ENCODE measurements around the gene SWSAP1. TPM values are rescaled to one million over a fixed set of nuclear protein-coding genes. Genes with fewer than 3 reads are reported as not detected.
A peak's percentile ranks its signal among the peaks of the same experiment; 100 is the strongest.
"Not testable (repeated sequence)": the region's sequence is repeated elsewhere in the genome, so short reads cannot be mapped to it uniquely, and the experiment has no call there.

The SWSAP1 gene
- total RNA-seq, 1 experiment from 2014 or later: 1.4 TPM

GRCh38 chr19:11406703-11407236 is 32.3 kb downstream of the SWSAP1 start:
- not testable (repeated sequence) for DNase-seq (ENCODE audit: extremely low read depth, low read depth)

- no peak for DNase-seq (ENCODE audit: extremely low read depth, low read depth)
These were observed 34.1 kb downstream of the SWSAP1 start for GRCh38 chr19:11408591-11408990.

DNA sequence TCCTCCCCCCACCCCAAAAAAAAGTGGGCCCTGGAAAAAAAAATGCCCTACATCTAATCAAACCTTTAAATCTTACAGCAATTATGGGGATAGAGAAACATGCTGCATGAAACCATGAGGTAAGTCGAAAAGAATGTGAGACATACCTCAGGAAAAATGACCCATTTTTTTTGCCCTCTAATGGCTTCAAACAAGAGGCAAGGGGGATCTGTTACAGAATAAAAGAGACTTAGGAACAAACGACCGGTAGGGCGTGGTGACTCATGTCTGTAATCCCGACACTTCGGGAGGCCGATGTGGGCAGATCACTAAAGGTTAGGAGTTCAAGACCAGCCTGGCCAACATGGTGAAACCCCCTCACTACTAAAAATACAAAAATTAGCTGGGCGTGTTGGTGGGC is 36.2 kb downstream of the SWSAP1 start:
- no peak for DNase-seq (ENCODE audit: extremely low read depth, low read depth)

- DNase-seq (ENCODE audit: extremely low read depth, low read depth): no peak
These were observed 40.1 kb downstream of the SWSAP1 start for GRCh38 chr19:11414544-11414943.

GRCh38 chr19:11416346-11417052 is 42.0 kb downstream of the SWSAP1 start:
- DNase-seq (ENCODE audit: extremely low read depth, low read depth): no peak

DNA sequence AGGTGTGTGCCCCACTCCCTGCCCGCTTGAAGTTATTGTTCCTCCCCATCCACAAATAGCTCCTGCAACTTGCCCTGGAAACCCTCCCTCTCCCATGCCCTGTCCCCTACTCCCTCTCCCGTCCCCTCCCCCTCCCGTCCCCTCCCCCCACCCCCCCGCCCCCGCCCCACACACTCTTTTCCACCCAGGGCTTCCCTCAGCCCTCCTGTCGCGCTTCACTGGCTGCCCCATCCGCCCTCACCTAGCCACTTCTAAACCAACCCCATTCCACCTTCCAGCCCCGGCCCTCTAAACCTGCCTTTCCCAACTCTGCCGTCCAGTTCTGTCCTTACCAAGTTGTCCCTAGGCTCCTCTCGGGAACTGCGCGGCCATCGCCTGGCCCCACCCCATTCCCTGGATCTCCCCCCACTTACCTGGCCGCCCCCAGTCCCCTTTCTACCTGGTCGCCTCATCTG is 43.7 kb downstream of the SWSAP1 start:
- no peak for DNase-seq (ENCODE audit: extremely low read depth, low read depth)

DNA sequence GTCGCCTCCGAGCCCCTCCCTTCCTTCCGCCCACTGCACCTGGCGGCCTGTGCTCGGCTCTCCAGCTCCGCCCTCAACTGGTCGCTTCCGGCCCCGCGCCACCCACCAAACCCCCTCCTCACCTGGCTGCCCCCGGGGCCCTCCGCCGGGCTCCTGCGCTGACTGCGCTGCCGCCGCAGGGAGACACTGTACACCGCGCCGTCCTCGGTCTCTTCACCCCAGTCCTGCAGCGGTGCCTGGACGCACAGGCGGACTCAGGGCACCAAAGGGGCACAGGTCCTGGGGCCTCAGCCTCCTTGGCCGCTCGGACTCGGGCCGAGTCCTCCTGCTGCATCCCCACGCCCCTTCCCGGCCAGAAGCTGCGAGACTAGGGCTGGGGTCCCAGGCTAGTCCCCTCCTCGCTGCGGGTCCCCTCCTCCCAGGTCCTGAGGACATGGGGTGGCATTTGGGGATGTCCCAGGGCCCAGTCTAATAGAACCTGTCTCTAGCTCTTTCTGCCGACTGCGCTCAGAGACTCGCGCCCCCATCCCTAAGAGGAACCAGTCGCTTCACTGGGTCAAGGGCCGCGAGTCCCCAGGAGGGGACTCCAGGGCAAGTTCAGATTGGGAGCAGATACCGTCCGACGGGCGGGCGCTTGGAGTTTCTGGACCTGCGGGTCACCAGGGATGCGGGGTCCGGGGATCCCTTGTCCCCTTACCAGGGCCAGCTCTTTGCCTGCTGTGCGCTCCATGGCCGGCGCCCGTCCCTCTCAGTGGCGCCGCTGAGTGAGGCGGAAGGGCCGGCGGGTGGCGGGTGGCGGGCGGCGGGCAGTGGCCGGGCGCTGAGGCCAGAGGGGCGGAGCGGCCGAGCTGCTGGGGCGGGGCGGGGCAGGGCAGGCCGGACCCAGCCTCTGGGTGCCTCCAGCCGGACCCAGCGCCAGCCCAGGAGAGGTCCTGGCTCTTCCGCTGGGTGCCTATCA is 44.4 kb downstream of the SWSAP1 start, which contains the start of gene RGL3:
Gene RGL3, minus strand, starts transcription at position 766 of the 958 bp plus-strand sequence. Its CDS starts 36 bp downstream, at position 730.
- no peak for DNase-seq (ENCODE audit: extremely low read depth, low read depth)

GRCh38 chr19:11420429-11421370 is 46.2 kb downstream of the SWSAP1 start:
- DNase-seq (ENCODE audit: extremely low read depth, low read depth): no peak

DNA sequence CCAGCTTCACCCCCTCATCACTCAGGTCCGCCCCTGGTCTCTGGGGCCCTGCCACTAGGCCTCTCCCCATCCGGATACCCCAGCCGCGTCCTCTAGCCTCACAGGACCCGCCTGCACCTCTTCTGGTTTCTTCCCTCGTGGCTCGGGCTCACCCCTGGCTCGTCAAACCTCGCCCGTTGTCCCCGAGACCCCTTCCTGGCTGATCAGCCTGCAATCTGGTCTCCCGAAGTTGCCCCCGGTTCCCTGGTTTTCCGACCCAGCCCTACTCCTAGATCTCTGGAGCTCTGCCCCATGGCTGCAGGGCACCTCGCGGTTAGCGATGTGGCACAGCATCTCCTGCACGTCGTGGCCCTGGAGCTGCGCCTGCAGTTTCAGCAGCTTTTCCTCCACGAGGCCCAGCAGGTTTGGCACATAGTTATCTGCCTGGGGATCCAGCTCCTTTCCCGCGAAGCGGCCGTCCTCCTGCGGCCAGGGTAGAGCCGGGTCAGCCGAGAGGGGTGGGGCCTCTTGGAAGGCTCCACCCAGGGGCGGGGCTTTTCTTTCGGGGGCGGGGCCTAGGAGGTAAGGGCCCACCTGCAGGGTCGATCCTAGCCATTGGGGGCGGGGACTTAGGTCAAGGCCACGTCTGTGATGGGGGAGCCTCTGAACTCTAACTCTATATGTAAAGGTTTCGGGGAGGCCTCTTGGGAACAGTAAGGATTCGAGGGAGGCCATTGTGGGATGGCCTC is 47.1 kb downstream of the SWSAP1 start:
- DNase-seq (ENCODE audit: extremely low read depth, low read depth): no peak

GRCh38 chr19:11422163-11423065 is 47.9 kb downstream of the SWSAP1 start:
- peak; percentile 69 for DNase-seq (ENCODE audit: extremely low read depth, low read depth)

DNA sequence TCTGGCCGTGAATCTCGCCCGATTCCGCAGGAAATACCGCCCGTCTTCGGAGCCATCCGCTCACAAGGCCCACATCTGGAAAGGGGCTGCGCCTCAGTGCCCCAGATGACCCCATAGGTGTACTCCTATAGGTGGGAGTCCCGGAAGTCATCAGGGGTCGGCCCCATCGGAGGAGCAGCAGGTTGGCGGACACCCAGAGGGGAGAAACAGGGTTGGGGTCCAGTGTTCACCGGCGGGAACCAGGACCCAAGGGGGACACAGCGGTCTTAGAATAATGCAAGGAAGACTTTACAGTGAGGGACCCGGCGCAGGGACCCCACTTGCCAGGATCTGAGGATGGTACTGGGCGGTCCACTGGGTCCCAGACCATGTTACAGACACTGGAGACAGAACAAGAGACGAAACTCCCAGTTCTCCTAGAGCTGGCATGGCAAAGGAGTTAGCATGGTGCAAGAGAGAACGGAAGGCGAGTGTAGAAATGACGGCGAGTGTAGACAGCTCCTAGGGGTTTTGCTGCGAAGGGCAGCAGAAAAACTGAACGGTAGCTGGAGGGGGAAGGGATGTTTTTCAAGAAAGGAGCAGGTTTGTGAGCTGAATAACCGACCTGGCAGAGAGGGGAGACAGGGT is 48.8 kb downstream of the SWSAP1 start:
- no peak for DNase-seq (ENCODE audit: extremely low read depth, low read depth)

GRCh38 chr19:11423791-11424181 is 49.3 kb downstream of the SWSAP1 start:
- DNase-seq (ENCODE audit: extremely low read depth, low read depth): no peak

Small RNA genes within 50 kb of the gene (small RNA-seq; reads per million reads assigned to genes)
- gene RF00019: 0 reads per million in 2 experiments

Other genes starting within 250 kb of the SWSAP1 start
- gene SPC24, start 218.9 kb upstream of the SWSAP1 start, total RNA-seq (2014; rRNA removed; shearing (Covaris generic)): 13.9 and 17.1 TPM in 2 replicates
- 14.2 and 15.0 TPM in 2 replicates for gene KANK2, start 177.1 kb upstream of the SWSAP1 start, total RNA-seq (2014; rRNA removed; shearing (Covaris generic))
- not detected in 2 replicates for gene ANGPTL8, start 135.0 kb upstream of the SWSAP1 start, total RNA-seq (2014; rRNA removed; shearing (Covaris generic))
- 13.9 and 15.1 TPM in 2 replicates for gene DOCK6, start 112.1 kb upstream of the SWSAP1 start, total RNA-seq (2014; rRNA removed; shearing (Covaris generic))
- gene TSPAN16, start 78.5 kb upstream of the SWSAP1 start, total RNA-seq (2014; rRNA removed; shearing (Covaris generic)): not detected in 2 replicates
- 10.7 and 12.3 TPM in 2 replicates for gene RAB3D, start 35.0 kb upstream of the SWSAP1 start, total RNA-seq (2014; rRNA removed; shearing (Covaris generic))
- gene TMEM205, start 28.4 kb upstream of the SWSAP1 start, total RNA-seq (2014; rRNA removed; shearing (Covaris generic)): 114 and 151 TPM in 2 replicates
- gene CCDC159, start 28.1 kb upstream of the SWSAP1 start, total RNA-seq (2014; rRNA removed; shearing (Covaris generic)): 7.1 and 7.2 TPM in 2 replicates
- 8.0 and 8.4 TPM in 2 replicates for gene PLPPR2, start 19.2 kb upstream of the SWSAP1 start, total RNA-seq (2014; rRNA removed; shearing (Covaris generic))
- gene EPOR, start 9.6 kb downstream of the SWSAP1 start, total RNA-seq (2014; rRNA removed; shearing (Covaris generic)): 6.3 and 7.9 TPM in 2 replicates
- gene RGL3, start 44.6 kb downstream of the SWSAP1 start, total RNA-seq (2014; rRNA removed; shearing (Covaris generic)): 7.3 and 8.6 TPM in 2 replicates
- 0.20 and 0.47 TPM in 2 replicates for gene ODAD3, start 60.5 kb downstream of the SWSAP1 start, total RNA-seq (2014; rRNA removed; shearing (Covaris generic))
- 122 and 131 TPM in 2 replicates for gene PRKCSH, start 61.0 kb downstream of the SWSAP1 start, total RNA-seq (2014; rRNA removed; shearing (Covaris generic))
- gene ELAVL3, start 106.4 kb downstream of the SWSAP1 start, total RNA-seq (2014; rRNA removed; shearing (Covaris generic)): not detected in 2 replicates
- gene ZNF653, start 131.2 kb downstream of the SWSAP1 start, total RNA-seq (2014; rRNA removed; shearing (Covaris generic)): 5.2 and 5.6 TPM in 2 replicates
- 37.3 and 40.3 TPM in 2 replicates for gene ECSIT, start 154.5 kb downstream of the SWSAP1 start, total RNA-seq (2014; rRNA removed; shearing (Covaris generic))
- gene CNN1, start 164.2 kb downstream of the SWSAP1 start, total RNA-seq (2014; rRNA removed; shearing (Covaris generic)): not detected in 2 replicates
- 31.6 and 35.3 TPM in 2 replicates for gene ELOF1, start 184.6 kb downstream of the SWSAP1 start, total RNA-seq (2014; rRNA removed; shearing (Covaris generic))
- gene ACP5, start 203.0 kb downstream of the SWSAP1 start, total RNA-seq (2014; rRNA removed; shearing (Covaris generic)): not detected in 2 replicates
- gene ZNF627, start 222.8 kb downstream of the SWSAP1 start, total RNA-seq (2014; rRNA removed; shearing (Covaris generic)): 9.6 and 10.9 TPM in 2 replicates